ENCODE data around the gene DOCK1.

Gene DOCK1

DNA sequence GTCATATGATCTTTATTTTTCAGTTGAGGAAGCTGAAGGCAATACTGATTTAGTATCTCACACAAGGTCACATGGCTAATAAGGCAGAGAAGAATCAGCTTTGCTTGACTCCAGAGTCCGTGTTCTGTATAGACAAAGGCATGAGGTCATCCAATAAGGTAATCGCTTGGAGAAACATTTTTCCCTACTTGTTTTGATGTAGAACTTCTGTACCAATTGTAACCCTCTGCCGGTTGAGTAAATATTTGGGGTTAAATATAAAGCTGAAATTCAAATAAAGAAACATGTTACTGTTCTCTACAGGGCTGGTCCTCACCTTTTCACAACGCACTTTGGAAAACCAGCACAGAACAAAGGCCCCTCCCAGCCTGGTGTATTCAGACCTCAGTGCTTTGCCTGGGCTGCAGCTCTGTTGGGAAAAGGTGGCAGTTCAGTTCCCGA lies 374.1 kb downstream of the DOCK1 start:
- Histone ChIP-seq H4K8ac (ENCODE audit: low read depth, low read length) (no peak overlapping the region), H3K27ac (replicated peaks; ENCODE audit: low read length) (no peak overlapping the region), H2BK15ac (ENCODE audit: low read length) (no peak overlapping the region), H3K18ac (ENCODE audit: low read length) (no peak overlapping the region), H3K4me3 (ENCODE audit: low read length in 2 of 2) (no peak overlapping the region), H4K91ac (ENCODE audit: low read depth, low read length, poor library complexity) (no peak overlapping the region), H3K14ac (ENCODE audit: low read length) (no peak overlapping the region), H3K79me1 (ENCODE audit: low read depth, low read length) (no peaks in the 10 kb centered on the region), H2BK12ac (ENCODE audit: low read length) (no peak overlapping the region), H2AK5ac (ENCODE audit: low read depth, low read length) (no peak overlapping the region), H2BK5ac (ENCODE audit: low read length) (no peak overlapping the region), H3K27me3 (ENCODE audit: control insufficient read depth in 3 of 3, insufficient read depth in 3 of 3, low read depth in 1 of 3, low read length in 3 of 3) (no peaks in the 10 kb centered on the region), H3K4me2 (ENCODE audit: insufficient read depth, low read length, poor library complexity, severe bottlenecking) (no peak overlapping the region), H3K23ac (ENCODE audit: low read depth, low read length, poor library complexity) (no peak overlapping the region), H3K9me3 (replicated peaks in 1 of 2; ENCODE audit: control insufficient read depth in 2 of 2, insufficient read depth in 1 of 2, low read depth in 1 of 2, low read length in 2 of 2) (peaks cover 1 to 3% of the 10 kb centered on the region in 2 donors), H3K4ac (ENCODE audit: low read length) (no peak overlapping the region), H3K36me3 (replicated peaks in 1 of 2; ENCODE audit: control insufficient read depth in 2 of 2, insufficient read depth in 2 of 2, low read length in 2 of 2) (peaks cover 0 to 6% of the 10 kb centered on the region in 2 donors), H2AFZ (ENCODE audit: low read length) (no peak overlapping the region), H2BK120ac (ENCODE audit: low read depth, low read length) (no peak overlapping the region), H3K9ac (ENCODE audit: low read depth, low read length, poor library complexity) (no peak overlapping the region), H3K4me1 (ENCODE audit: control insufficient read depth in 2 of 2, insufficient read depth in 1 of 2, low read depth in 1 of 2, low read length in 2 of 2) (peaks cover 0 to 5% of the 10 kb centered on the region in 2 donors)
- no CpG with 5 or more reads among the region's 5 CpGs for WGBS, 2 donors (ENCODE audit: extremely low coverage in 2 of 2, insufficient read length in 2 of 2, insufficient replicate concordance in 1 of 2)
- no peak for DNase-seq (ENCODE audit: low spot score)

DNA sequence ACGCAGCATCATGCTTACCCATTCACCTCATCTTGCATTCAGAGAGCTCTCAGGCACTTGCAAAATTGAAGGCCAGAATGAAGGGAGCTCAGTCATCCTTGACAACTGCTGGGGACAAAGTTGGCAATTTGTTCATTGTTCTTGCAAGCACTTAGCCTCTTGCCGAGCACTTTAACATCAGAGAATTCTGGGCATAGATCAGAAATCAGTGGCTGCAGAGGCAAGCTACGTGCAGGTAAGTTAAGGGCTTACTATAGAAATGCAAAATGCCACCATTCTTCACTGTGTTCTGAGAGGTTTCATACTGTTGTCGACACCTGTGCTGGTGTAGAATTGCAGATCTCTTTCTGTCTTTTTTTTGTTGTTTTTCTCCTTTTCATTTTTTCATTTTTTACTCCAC lies 375.2 kb downstream of the DOCK1 start:
- Histone ChIP-seq H2BK15ac (ENCODE audit: low read length) (no peak overlapping the region), H3K36me3 (replicated peaks in 1 of 2; ENCODE audit: control insufficient read depth in 2 of 2, insufficient read depth in 2 of 2, low read length in 2 of 2) (peaks cover 0 to 6% of the 10 kb centered on the region in 2 donors), H2BK120ac (ENCODE audit: low read depth, low read length) (no peak overlapping the region), H3K4me1 (ENCODE audit: control insufficient read depth in 2 of 2, insufficient read depth in 1 of 2, low read depth in 1 of 2, low read length in 2 of 2) (peaks cover 0 to 5% of the 10 kb centered on the region in 2 donors), H3K27ac (replicated peaks; ENCODE audit: low read length) (no peak overlapping the region), H2BK12ac (ENCODE audit: low read length) (no peak overlapping the region), H3K9me3 (replicated peaks in 1 of 2; ENCODE audit: control insufficient read depth in 2 of 2, insufficient read depth in 1 of 2, low read depth in 1 of 2, low read length in 2 of 2) (peaks cover 1 to 3% of the 10 kb centered on the region in 2 donors), H3K23ac (ENCODE audit: low read depth, low read length, poor library complexity) (no peak overlapping the region), H3K4me3 (ENCODE audit: low read length in 2 of 2) (no peak overlapping the region), H4K8ac (ENCODE audit: low read depth, low read length) (no peak overlapping the region), H3K18ac (ENCODE audit: low read length) (no peak overlapping the region), H2AK5ac (ENCODE audit: low read depth, low read length) (no peak overlapping the region), H3K4ac (ENCODE audit: low read length) (no peak overlapping the region), H3K79me1 (ENCODE audit: low read depth, low read length) (no peaks in the 10 kb centered on the region), H3K9ac (ENCODE audit: low read depth, low read length, poor library complexity) (no peak overlapping the region), H3K4me2 (ENCODE audit: insufficient read depth, low read length, poor library complexity, severe bottlenecking) (no peak overlapping the region), H2BK5ac (ENCODE audit: low read length) (no peak overlapping the region), H4K91ac (ENCODE audit: low read depth, low read length, poor library complexity) (no peak overlapping the region), H3K27me3 (ENCODE audit: control insufficient read depth in 3 of 3, insufficient read depth in 3 of 3, low read depth in 1 of 3, low read length in 3 of 3) (no peaks in the 10 kb centered on the region), H3K14ac (ENCODE audit: low read length) (no peak overlapping the region), H2AFZ (ENCODE audit: low read length) (no peak overlapping the region)
- no CpG with 5 or more reads among the region's 4 CpGs for WGBS, 2 donors (ENCODE audit: extremely low coverage in 2 of 2, insufficient read length in 2 of 2, insufficient replicate concordance in 1 of 2)
- DNase-seq (ENCODE audit: low spot score) = no peak

DNA sequence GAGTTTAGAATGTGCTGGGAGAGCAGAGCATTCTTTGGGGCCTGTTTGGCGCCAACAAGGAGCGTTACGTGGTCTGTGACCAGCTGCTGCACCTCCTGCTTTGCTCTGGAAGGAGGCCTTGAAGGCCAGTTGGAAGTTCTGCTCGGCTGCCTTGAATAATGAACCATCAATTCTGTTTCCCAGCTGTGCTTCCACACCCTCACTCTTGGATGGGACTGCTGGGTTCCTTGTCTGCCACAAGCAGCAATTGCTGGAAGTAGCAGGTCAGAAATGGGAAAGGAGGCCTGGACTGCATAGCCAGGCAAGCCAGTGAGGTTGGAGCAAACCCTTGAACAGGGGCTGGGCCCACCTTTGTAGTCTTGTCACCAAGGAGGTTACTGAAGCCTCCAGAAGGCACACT lies 377.8 kb downstream of the DOCK1 start:
- no peak overlapping the region for H4K8ac ChIP-seq (ENCODE audit: low read depth, low read length)
- H3K79me1 ChIP-seq (ENCODE audit: low read depth, low read length) = no peaks in the 10 kb centered on the region
- H2AFZ ChIP-seq (ENCODE audit: low read length) = no peak overlapping the region
- H2BK12ac ChIP-seq (ENCODE audit: low read length) = no peak overlapping the region
- no peak overlapping the region for H3K18ac ChIP-seq (ENCODE audit: low read length)
- H3K36me3 ChIP-seq (replicated peaks in 1 of 2; ENCODE audit: control insufficient read depth in 2 of 2, insufficient read depth in 2 of 2, low read length in 2 of 2) = peaks cover 0 to 6% of the 10 kb centered on the region in 2 donors
- H3K14ac ChIP-seq (ENCODE audit: low read length) = no peak overlapping the region
- no peak overlapping the region for H3K4me2 ChIP-seq (ENCODE audit: insufficient read depth, low read length, poor library complexity, severe bottlenecking)
- H2BK120ac ChIP-seq (ENCODE audit: low read depth, low read length) = no peak overlapping the region
- no peak overlapping the region for H2BK5ac ChIP-seq (ENCODE audit: low read length)
- H3K4me3 ChIP-seq (ENCODE audit: low read length in 2 of 2) = no peak overlapping the region
- peaks cover 1 to 10% of the 10 kb centered on the region in 2 donors for H3K9me3 ChIP-seq (replicated peaks in 1 of 2; ENCODE audit: control insufficient read depth in 2 of 2, insufficient read depth in 1 of 2, low read depth in 1 of 2, low read length in 2 of 2)
- no CpG with 5 or more reads among the region's 4 CpGs for WGBS, 2 donors (ENCODE audit: extremely low coverage in 2 of 2, insufficient read length in 2 of 2, insufficient replicate concordance in 1 of 2)
- H3K23ac ChIP-seq (ENCODE audit: low read depth, low read length, poor library complexity) = no peak overlapping the region
- no peaks in the 10 kb centered on the region for H3K27me3 ChIP-seq (ENCODE audit: control insufficient read depth in 3 of 3, insufficient read depth in 3 of 3, low read depth in 1 of 3, low read length in 3 of 3)
- H3K4me1 ChIP-seq (ENCODE audit: control insufficient read depth in 2 of 2, insufficient read depth in 1 of 2, low read depth in 1 of 2, low read length in 2 of 2) = peaks cover 0 to 5% of the 10 kb centered on the region in 2 donors
- DNase-seq (ENCODE audit: low spot score) = no peak
- no peak overlapping the region for H3K27ac ChIP-seq (replicated peaks; ENCODE audit: low read length)
- H4K91ac ChIP-seq (ENCODE audit: low read depth, low read length, poor library complexity) = no peak overlapping the region
- no peak overlapping the region for H2BK15ac ChIP-seq (ENCODE audit: low read length)
- no peak overlapping the region for H3K9ac ChIP-seq (ENCODE audit: low read depth, low read length, poor library complexity)
- no peak overlapping the region for H3K4ac ChIP-seq (ENCODE audit: low read length)
- no peak overlapping the region for H2AK5ac ChIP-seq (ENCODE audit: low read depth, low read length)

DNA sequence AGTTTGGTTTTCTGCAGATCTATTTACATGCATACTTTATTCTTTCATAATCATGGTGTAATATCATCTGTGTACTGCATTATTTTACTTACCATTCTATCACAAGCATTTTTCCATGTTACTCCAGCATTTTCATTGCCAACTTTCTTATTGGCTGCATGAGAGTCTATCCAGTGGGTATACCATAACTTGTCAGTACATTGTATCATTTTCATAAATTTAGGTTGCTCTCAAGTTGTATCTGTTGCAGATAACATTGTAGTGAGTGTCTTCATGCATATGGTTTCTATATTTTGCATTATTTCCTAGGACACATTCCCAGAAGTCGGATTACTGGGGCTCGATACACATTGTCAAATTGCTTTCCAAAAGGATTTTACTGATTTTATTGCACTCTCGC lies 378.3 kb downstream of the DOCK1 start:
- no CpG with 5 or more reads among the region's 3 CpGs for WGBS, 2 donors (ENCODE audit: extremely low coverage in 2 of 2, insufficient read length in 2 of 2, insufficient replicate concordance in 1 of 2)
- H3K4me2 ChIP-seq (ENCODE audit: insufficient read depth, low read length, poor library complexity, severe bottlenecking) = no peak overlapping the region

More for the DNA sequence above, 378.3 kb downstream of the DOCK1 start:
- H2BK15ac ChIP-seq (ENCODE audit: low read length) = no peak overlapping the region
- no peak overlapping the region for H2BK5ac ChIP-seq (ENCODE audit: low read length)
- H3K27me3 ChIP-seq (ENCODE audit: control insufficient read depth in 3 of 3, insufficient read depth in 3 of 3, low read depth in 1 of 3, low read length in 3 of 3) = no peaks in the 10 kb centered on the region
- H3K4me3 ChIP-seq (ENCODE audit: low read length in 2 of 2) = no peak overlapping the region
- no peak overlapping the region for H2AFZ ChIP-seq (ENCODE audit: low read length)
- no peak for DNase-seq (ENCODE audit: low spot score)
- H3K79me1 ChIP-seq (ENCODE audit: low read depth, low read length) = no peaks in the 10 kb centered on the region
- no peak overlapping the region for H3K18ac ChIP-seq (ENCODE audit: low read length)
- H3K9me3 ChIP-seq (replicated peaks in 1 of 2; ENCODE audit: control insufficient read depth in 2 of 2, insufficient read depth in 1 of 2, low read depth in 1 of 2, low read length in 2 of 2) = peaks cover 1 to 15% of the 10 kb centered on the region in 2 donors
- H3K36me3 ChIP-seq (replicated peaks in 1 of 2; ENCODE audit: control insufficient read depth in 2 of 2, insufficient read depth in 2 of 2, low read length in 2 of 2) = peaks cover 0 to 6% of the 10 kb centered on the region in 2 donors
- H3K9ac ChIP-seq (ENCODE audit: low read depth, low read length, poor library complexity) = no peak overlapping the region
- no peak overlapping the region for H2BK120ac ChIP-seq (ENCODE audit: low read depth, low read length)
- H3K4ac ChIP-seq (ENCODE audit: low read length) = no peak overlapping the region
- no peak overlapping the region for H3K14ac ChIP-seq (ENCODE audit: low read length)
- H4K8ac ChIP-seq (ENCODE audit: low read depth, low read length) = no peak overlapping the region
- no peak overlapping the region for H2BK12ac ChIP-seq (ENCODE audit: low read length)
- peaks cover 0 to 1% of the 10 kb centered on the region in 2 donors for H3K4me1 ChIP-seq (ENCODE audit: control insufficient read depth in 2 of 2, insufficient read depth in 1 of 2, low read depth in 1 of 2, low read length in 2 of 2)
- H2AK5ac ChIP-seq (ENCODE audit: low read depth, low read length) = no peak overlapping the region
- H4K91ac ChIP-seq (ENCODE audit: low read depth, low read length, poor library complexity) = no peak overlapping the region
- no peak overlapping the region for H3K23ac ChIP-seq (ENCODE audit: low read depth, low read length, poor library complexity)
- no peak overlapping the region for H3K27ac ChIP-seq (replicated peaks; ENCODE audit: low read length)

Measured in neuronal stem cell (in vitro differentiated cells).